Measurements from ENCODE around the gene SHLD3.
A peak's percentile ranks its signal among the peaks of the same experiment; 100 is the strongest.
"Not testable (repeated sequence)": the region's sequence is repeated elsewhere in the genome, so short reads cannot be mapped to it uniquely, and the experiment has no call there.

The SHLD3 gene

GRCh38 chr5:65624571-65625555, at the start of gene SHLD3, which contains the start of gene TRAPPC13:
TSS of gene SHLD3 (plus strand) at chr5:65625027. CDS start at chr5:65629588, 4,561 bp downstream.
TSS of gene TRAPPC13 (plus strand) at chr5:65625027. CDS start at chr5:65625061, 34 bp downstream.
- DNase-seq, result peak; percentile 98

- peak; percentile 9 for DNase-seq
Observed at GRCh38 chr5:65577141-65577540, 47.7 kb upstream of the SHLD3 start.

GRCh38 chr5:65588694-65589093, 36.1 kb upstream of the SHLD3 start:
- no peak for DNase-seq

- not testable (repeated sequence) for DNase-seq
Observed at GRCh38 chr5:65601761-65602160, 23.1 kb upstream of the SHLD3 start.

- DNase-seq, result no peak
Observed at GRCh38 chr5:65611524-65611923, 13.3 kb upstream of the SHLD3 start.

- DNase-seq, result no peak
Observed at GRCh38 chr5:65612298-65612907, 12.4 kb upstream of the SHLD3 start.

- no peak for DNase-seq
Observed at GRCh38 chr5:65620021-65620420, 4.8 kb upstream of the SHLD3 start.

GRCh38 chr5:65621961-65622360, 2.9 kb upstream of the SHLD3 start:
- not testable (repeated sequence) for DNase-seq

- peak; percentile 37 for DNase-seq
Observed at GRCh38 chr5:65623482-65623881, 1.3 kb upstream of the SHLD3 start.

- DNase-seq, result no peak
Observed at GRCh38 chr5:65624025-65624570, 729 bp upstream of the SHLD3 start, which contains the start of gene TRIM23. TSS of gene TRIM23 (minus strand) at chr5:65624333. CDS start at chr5:65624274, 59 bp downstream.

- DNase-seq, result no peak
Observed at GRCh38 chr5:65625743-65626142, 916 bp downstream of the SHLD3 start.

GRCh38 chr5:65630981-65631380, 6.2 kb downstream of the SHLD3 start:
- DNase-seq, result no peak

- no peak for DNase-seq
Observed at GRCh38 chr5:65640240-65640639, 15.4 kb downstream of the SHLD3 start.

GRCh38 chr5:65646938-65647337, 22.1 kb downstream of the SHLD3 start:
- DNase-seq, result no peak

- DNase-seq, result no peak
Observed at GRCh38 chr5:65647941-65648340, 23.1 kb downstream of the SHLD3 start.

- no peak for DNase-seq
Observed at GRCh38 chr5:65651144-65651543, 26.3 kb downstream of the SHLD3 start.

GRCh38 chr5:65654713-65655112, 29.9 kb downstream of the SHLD3 start:
- DNase-seq, result no peak

GRCh38 chr5:65663804-65664521, 39.1 kb downstream of the SHLD3 start:
- peak; percentile 19 for DNase-seq

GRCh38 chr5:65668696-65669095, 43.9 kb downstream of the SHLD3 start:
- no peak for DNase-seq

- no peak for DNase-seq
Observed at GRCh38 chr5:65672796-65673195, 48.0 kb downstream of the SHLD3 start.

GRCh38 chr5:65674749-65675148, 49.9 kb downstream of the SHLD3 start:
- DNase-seq, result no peak

GRCh38 chr5:65676056-65676455, 51.2 kb downstream of the SHLD3 start:
- DNase-seq, result not testable (repeated sequence)

All from eye (tissue), 1 donor.